Fibroblast of pulmonary artery (primary cell): Measurements from ENCODE around the gene GFPT2.

Source experiments
- DNase-seq: peaks from one replicate; pipeline ENCODE4 v3.0.0-alpha.2; 2010; ENCODE audit warnings: low read depth
- H3K4me3 ChIP-seq: replicated peaks from 2 replicates; pipeline ENCODE4 v1.5.1; 2011; ENCODE audit warnings: low read depth, mild to moderate bottlenecking, control low read depth, low read length, moderate library complexity
- CTCF ChIP-seq: IDR thresholded peaks from 2 replicates; pipeline ENCODE4 v1.5.1; 2011; ENCODE audit warnings: mild to moderate bottlenecking, control low read depth, low read length, inconsistent platforms; ENCODE audit errors: missing control alignments

GFPT2 gene

GRCh38 chr5:180347702-180348101 lies 5.4 kb downstream of the GFPT2 start:
- no peak for TF ChIP-seq CTCF
- DNase-seq = no peak
- H3K4me3 ChIP-seq = no peak overlapping the region

GRCh38 chr5:180346358-180346757 lies 6.8 kb downstream of the GFPT2 start:
- DNase-seq = no peak
- no peak for TF ChIP-seq CTCF
- H3K4me3 ChIP-seq = no peak overlapping the region

GRCh38 chr5:180345781-180346180 lies 7.4 kb downstream of the GFPT2 start:
- DNase-seq = no peak
- TF ChIP-seq CTCF = no peak

GRCh38 chr5:180345186-180345585 lies 8.0 kb downstream of the GFPT2 start:
- H3K4me3 ChIP-seq = no peak overlapping the region
- no peak for DNase-seq
- no peak for TF ChIP-seq CTCF

More at GRCh38 chr5:180345781-180346180, 7.4 kb downstream of the GFPT2 start:
- H3K4me3 ChIP-seq = no peak overlapping the region

GRCh38 chr5:180344696-180344999 lies 8.5 kb downstream of the GFPT2 start:
- no peak for TF ChIP-seq CTCF
- no peak for DNase-seq
- H3K4me3 ChIP-seq = no peak overlapping the region

- no peak overlapping the region for H3K4me3 ChIP-seq
- DNase-seq = peak; percentile 78
- no peak for TF ChIP-seq CTCF
These were observed 9.1 kb downstream of the GFPT2 start for GRCh38 chr5:180343831-180344695.
